OCI-LY1 (cell line): ENCODE data around the gene SLCO2B1.

Experiments
- H2AFZ ChIP-seq: fragments of 200-600 bp; sonication (generic), shearing (Covaris generic); 2 replicates; pipeline ENCODE4 v1.6.0; 2014; ENCODE audit warnings: antibody characterized with exemption, mild to moderate bottlenecking, low read length
- H3F3A ChIP-seq: fragments of 200-600 bp; sonication (generic), shearing (Covaris generic); 2 replicates; pipeline ENCODE4 v1.6.0; 2014; ENCODE audit warnings: mild to moderate bottlenecking, antibody characterized with exemption, low read length, moderate library complexity; ENCODE audit not compliant: insufficient read depth
- H3K27ac ChIP-seq: fragments of 200-600 bp; sonication (generic); 2 replicates; pipeline ENCODE4 v1.5.1; 2014; ENCODE audit warnings: low read length, mixed run types, mild to moderate bottlenecking, low read depth; ENCODE audit not compliant: poor library complexity, severe bottlenecking
- H3K27me3 ChIP-seq: fragments of 200-600 bp; sonication (generic); 2 replicates; pipeline ENCODE4 v1.6.0; 2014; ENCODE audit warnings: antibody characterized with exemption, mild to moderate bottlenecking, low read length, moderate library complexity; ENCODE audit not compliant: insufficient read depth
- H3K36me3 ChIP-seq: fragments of 200-600 bp; sonication (generic); 2 replicates; pipeline ENCODE4 v1.6.1; 2014; ENCODE audit warnings: mild to moderate bottlenecking, antibody characterized with exemption, low read length, moderate library complexity, mixed read lengths; ENCODE audit not compliant: insufficient read depth
- H3K4me1 ChIP-seq: fragments of 200-600 bp; sonication (generic); 2 replicates; pipeline ENCODE4 v1.5.1; 2014; ENCODE audit warnings: mild to moderate bottlenecking, low read length, moderate library complexity; ENCODE audit not compliant: insufficient read depth, severe bottlenecking
- H3K4me2 ChIP-seq: fragments of 200-600 bp; sonication (generic), shearing (Covaris generic); 2 replicates; pipeline ENCODE4 v1.6.1; 2014; ENCODE audit warnings: low read length
- H3K4me3 ChIP-seq: fragments of 200-600 bp; sonication (generic); 2 replicates; pipeline ENCODE4 v1.5.1; 2014; ENCODE audit warnings: low read length, low read depth, mild to moderate bottlenecking, mixed read lengths; ENCODE audit not compliant: poor library complexity, severe bottlenecking
- H3K79me2 ChIP-seq: fragments of 200-600 bp; shearing (Covaris generic); 2 replicates; pipeline ENCODE4 v1.6.1; 2016; ENCODE audit warnings: mixed run types, low read length, mixed read lengths; ENCODE audit not compliant: insufficient read depth
- H3K9ac ChIP-seq: fragments of 200-600 bp; sonication (generic), shearing (Covaris generic); 2 replicates; pipeline ENCODE4 v1.6.1; 2014; ENCODE audit warnings: mild to moderate bottlenecking, low read length, mixed read lengths
- H3K9me2 ChIP-seq: fragments of 200-600 bp; sonication (generic), shearing (Covaris generic); 2 replicates; pipeline ENCODE4 v1.6.1; 2014; ENCODE audit warnings: low read depth, mild to moderate bottlenecking, low read length, mixed read lengths
- H3K9me3 ChIP-seq: fragments of 200-600 bp; shearing (Covaris generic); 2 replicates; pipeline ENCODE4 v1.6.1; 2014; ENCODE audit warnings: low read length, mixed read lengths
- H4K20me1 ChIP-seq: fragments of 200-600 bp; sonication (generic), shearing (Covaris generic); 2 replicates; pipeline ENCODE4 v1.6.0; 2016; ENCODE audit warnings: mild to moderate bottlenecking, low read length; ENCODE audit not compliant: insufficient read depth
- EZH2 ChIP-seq: fragments of 200-600 bp; sonication (generic), shearing (Covaris generic); IDR thresholded peaks from 2 replicates; pipeline ENCODE4 v1.8.0; 2017; ENCODE audit warnings: borderline replicate concordance, mixed run types, mild to moderate bottlenecking, antibody characterized with exemption, low read length, moderate library complexity, mixed read lengths
- TF ChIP-seq, protein P1 (sequence below): fragments of 200-600 bp; sonication (generic), shearing (Covaris generic); IDR thresholded peaks from 2 replicates; pipeline ENCODE4 v1.5.1; 2017; ENCODE audit warnings: mild to moderate bottlenecking, antibody characterized with exemption, low read length, moderate library complexity, mixed read lengths

Gene SLCO2B1

GRCh38 chr11:75197512-75198277 lies 46.8 kb downstream of the SLCO2B1 start:
- H3K4me2 ChIP-seq: no peak overlapping the region
- H3K9ac ChIP-seq: no peak overlapping the region
- no peak overlapping the region for H3K27ac ChIP-seq
- H3K36me3 ChIP-seq: no peaks in the 10 kb centered on the region
- H4K20me1 ChIP-seq: no peaks in the 10 kb centered on the region
- H2AFZ ChIP-seq: no peak overlapping the region
- H3K4me1 ChIP-seq: no peaks in the 10 kb centered on the region
- H3K9me2 ChIP-seq: no peaks in the 10 kb centered on the region
- H3K4me3 ChIP-seq: no peak overlapping the region
- no peaks in the 10 kb centered on the region for H3K9me3 ChIP-seq
- TF ChIP-seq, protein P1, sequence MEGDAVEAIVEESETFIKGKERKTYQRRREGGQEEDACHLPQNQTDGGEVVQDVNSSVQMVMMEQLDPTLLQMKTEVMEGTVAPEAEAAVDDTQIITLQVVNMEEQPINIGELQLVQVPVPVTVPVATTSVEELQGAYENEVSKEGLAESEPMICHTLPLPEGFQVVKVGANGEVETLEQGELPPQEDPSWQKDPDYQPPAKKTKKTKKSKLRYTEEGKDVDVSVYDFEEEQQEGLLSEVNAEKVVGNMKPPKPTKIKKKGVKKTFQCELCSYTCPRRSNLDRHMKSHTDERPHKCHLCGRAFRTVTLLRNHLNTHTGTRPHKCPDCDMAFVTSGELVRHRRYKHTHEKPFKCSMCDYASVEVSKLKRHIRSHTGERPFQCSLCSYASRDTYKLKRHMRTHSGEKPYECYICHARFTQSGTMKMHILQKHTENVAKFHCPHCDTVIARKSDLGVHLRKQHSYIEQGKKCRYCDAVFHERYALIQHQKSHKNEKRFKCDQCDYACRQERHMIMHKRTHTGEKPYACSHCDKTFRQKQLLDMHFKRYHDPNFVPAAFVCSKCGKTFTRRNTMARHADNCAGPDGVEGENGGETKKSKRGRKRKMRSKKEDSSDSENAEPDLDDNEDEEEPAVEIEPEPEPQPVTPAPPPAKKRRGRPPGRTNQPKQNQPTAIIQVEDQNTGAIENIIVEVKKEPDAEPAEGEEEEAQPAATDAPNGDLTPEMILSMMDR: no peak
- TF ChIP-seq EZH2: no peak
- no peaks in the 10 kb centered on the region for H3F3A ChIP-seq
- no peaks in the 10 kb centered on the region for H3K27me3 ChIP-seq
- no peaks in the 10 kb centered on the region for H3K79me2 ChIP-seq

- no peak overlapping the region for H2AFZ ChIP-seq
- no peaks in the 10 kb centered on the region for H4K20me1 ChIP-seq
- H3K9me2 ChIP-seq: no peaks in the 10 kb centered on the region
- no peak overlapping the region for H3K4me3 ChIP-seq
- H3F3A ChIP-seq: no peaks in the 10 kb centered on the region
- TF ChIP-seq, protein P1: no peak
- no peak for TF ChIP-seq EZH2
- H3K27ac ChIP-seq: no peak overlapping the region
- no peak overlapping the region for H3K9ac ChIP-seq
- no peaks in the 10 kb centered on the region for H3K36me3 ChIP-seq
- no peaks in the 10 kb centered on the region for H3K9me3 ChIP-seq
- no peaks in the 10 kb centered on the region for H3K27me3 ChIP-seq
- no peaks in the 10 kb centered on the region for H3K4me1 ChIP-seq
- H3K4me2 ChIP-seq: no peak overlapping the region
- H3K79me2 ChIP-seq: no peaks in the 10 kb centered on the region
Measured at GRCh38 chr11:75198278-75198973, 47.5 kb downstream of the SLCO2B1 start.

GRCh38 chr11:75199412-75199955 lies 48.6 kb downstream of the SLCO2B1 start:
- Histone ChIP-seq H3K27me3 (no peaks in the 10 kb centered on the region), H3K4me1 (no peaks in the 10 kb centered on the region), H2AFZ (no peak overlapping the region), H3K9ac (no peak overlapping the region), H3K4me3 (no peak overlapping the region), H3K27ac (no peak overlapping the region), H3K9me2 (no peaks in the 10 kb centered on the region), H3K4me2 (no peak overlapping the region), H3K36me3 (no peaks in the 10 kb centered on the region), H4K20me1 (no peaks in the 10 kb centered on the region), H3K9me3 (no peaks in the 10 kb centered on the region), H3K79me2 (no peaks in the 10 kb centered on the region), H3F3A (no peaks in the 10 kb centered on the region)
- TF ChIP-seq, protein P1: no peak
- no peak for TF ChIP-seq EZH2
